Dendritic cell treated with granulocyte-macrophage colony-stimulating factor and Interleukin-4, amounts not matched to agents 40 ng/mL and 50 ng/mL, for 4 days (primary cell): ENCODE measurements around the gene CXorf66.

Experiments used
- H3K27ac Mint-ChIP-seq: one replicate; pipeline ENCODE4 v1.8.0; 2022; ENCODE audit warnings: mild to moderate bottlenecking, mixed read lengths
- H3K27me3 Mint-ChIP-seq: one replicate; pipeline ENCODE4 v1.8.0; 2022; ENCODE audit warnings: mild to moderate bottlenecking, mixed read lengths
- H3K36me3 Mint-ChIP-seq: one replicate; pipeline ENCODE4 v1.8.0; 2022; ENCODE audit warnings: low read depth, mixed read lengths
- H3K4me1 Mint-ChIP-seq: one replicate; pipeline ENCODE4 v1.8.0; 2022; ENCODE audit warnings: low read depth, mixed read lengths
- H3K4me3 Mint-ChIP-seq: one replicate; pipeline ENCODE4 v1.8.0; 2022; ENCODE audit warnings: mild to moderate bottlenecking, moderate library complexity, mixed read lengths
- H3K9me3 Mint-ChIP-seq: one replicate; pipeline ENCODE4 v1.8.0; 2022; ENCODE audit warnings: mixed read lengths
- intact Hi-C: fragments of 100-400 bp; cut with micrococcal nuclease; formaldehyde crosslinking; loops from one replicate; pipeline ENCODE4 v1.15.0; 2022

Gene CXorf66

DNA sequence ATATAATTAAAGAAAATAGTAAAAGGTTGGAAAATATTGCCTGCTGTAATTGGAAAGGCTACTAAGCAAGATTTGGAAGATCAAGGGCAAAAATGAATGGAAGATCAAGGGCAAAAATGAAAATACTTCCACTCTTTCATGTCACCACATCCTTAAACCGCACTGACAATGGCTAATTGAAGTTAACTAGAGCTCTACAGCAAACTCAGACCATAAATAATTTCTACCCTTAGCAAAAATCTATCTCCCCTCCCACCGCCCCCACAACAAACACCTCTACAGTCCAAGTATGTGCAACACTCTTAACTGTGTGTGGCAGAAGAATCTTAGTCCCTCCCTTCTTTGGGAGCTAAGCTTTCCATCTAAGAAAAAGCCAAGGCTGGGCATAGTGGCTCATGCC, 59.6 kb downstream of the CXorf66 start:
- Mint-ChIP-seq H3K27ac (no peak overlapping the region), H3K36me3 (peaks cover 9% of the 10 kb centered on the region), H3K4me1 (peaks cover 25% of the 10 kb centered on the region), H3K27me3 (no peaks in the 10 kb centered on the region), H3K4me3 (no peak overlapping the region), H3K9me3 (no peaks in the 10 kb centered on the region)
- intact Hi-C loops: no loop called here
